Spleen (tissue), 7 donors: ENCODE data around the gene ATP11C.

Experiments
- CTCF ChIP-seq, 11 experiments: fragments of 200-600 bp in 7 of 11; fragments of 450-650 bp in 4 of 11; sonication (generic) in 4 of 11; IDR thresholded peaks in 8 of 11; conservative IDR thresholded peaks in 3 of 11; 1 replicate in 7 of 11; 2 replicates in 4 of 11; pipeline versions ENCODE4 v1.4.0 to v1.8.0; 2016 to 2021; ENCODE audit warnings: antibody characterized with exemption in 11 of 11, inconsistent platforms in 4 of 11, mild to moderate bottlenecking in 1 of 11
- POLR2A ChIP-seq, 3 donors: fragments of 450-650 bp; IDR thresholded peaks; one replicate each; pipeline ENCODE4 v1.5.1; 2017; ENCODE audit warnings: antibody characterized with exemption in 3 of 3, mild to moderate bottlenecking in 1 of 3
- donor health status: DM: no; HTN: no; CAD: no; lungs with moderate emphysema.
- donor health status: DM: no; HTN: no; CAD: no.
- donor health status: DM: no; HTN: no; CAD: no.

GRCh38 chrX:139933904-139934303 is 1.1 kb upstream of the ATP11C start:
- no peak for TF ChIP-seq CTCF (IDR thresholded peaks at IDR 0.05 in 8 of 11, conservative IDR thresholded peaks at IDR 0.05 in 3 of 11)
- no peak for TF ChIP-seq POLR2A (IDR thresholded peaks at IDR 0.05)
